HG03280 (cell line): ENCODE data around the gene MATCAP1.

Source experiments
- ATAC-seq: cut with Tn5 transposase; IDR thresholded peaks from one replicate; pipeline ENCODE4 v1.9.1; 2021; ENCODE audit warnings: mild to moderate bottlenecking, moderate library complexity; ENCODE audit not compliant: unreplicated experiment

Gene MATCAP1

DNA sequence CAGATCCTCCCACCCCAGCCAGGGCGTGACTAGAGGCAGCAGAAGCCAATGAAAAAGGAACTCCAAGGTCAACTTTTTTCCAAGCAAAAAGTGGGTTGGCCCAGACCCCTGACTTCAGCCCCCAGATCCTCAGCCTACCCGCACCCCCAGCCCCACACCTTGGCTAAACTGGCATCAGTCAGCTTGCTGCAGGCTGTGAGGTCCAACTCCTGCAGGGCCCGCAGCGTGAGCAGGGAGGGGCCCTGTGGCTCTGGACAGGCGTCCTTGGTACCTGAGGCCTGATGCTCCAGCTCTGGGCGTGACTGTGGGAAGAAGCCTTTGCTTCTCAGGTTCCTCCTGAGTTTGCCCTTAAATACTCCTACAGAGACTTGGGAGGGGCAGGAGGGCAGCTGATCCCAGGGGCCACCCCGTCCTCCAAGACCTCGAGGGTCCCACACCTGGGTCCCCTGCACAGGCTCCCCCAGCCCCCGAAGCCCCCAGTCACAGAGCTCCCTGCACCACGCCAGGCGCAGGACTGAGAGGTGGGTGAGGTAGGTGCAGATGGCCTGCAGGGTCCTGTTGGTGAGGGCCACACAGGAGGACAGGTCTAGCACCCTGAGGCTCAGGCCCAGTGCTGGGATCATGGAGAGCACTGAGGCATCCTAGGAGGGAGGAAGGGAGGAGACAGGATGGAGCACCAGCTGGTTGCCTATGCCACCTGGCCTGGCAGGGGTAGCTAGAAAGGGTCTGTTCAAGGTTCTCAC is 24.6 kb upstream of the MATCAP1 start:
- no peak for ATAC-seq

DNA sequence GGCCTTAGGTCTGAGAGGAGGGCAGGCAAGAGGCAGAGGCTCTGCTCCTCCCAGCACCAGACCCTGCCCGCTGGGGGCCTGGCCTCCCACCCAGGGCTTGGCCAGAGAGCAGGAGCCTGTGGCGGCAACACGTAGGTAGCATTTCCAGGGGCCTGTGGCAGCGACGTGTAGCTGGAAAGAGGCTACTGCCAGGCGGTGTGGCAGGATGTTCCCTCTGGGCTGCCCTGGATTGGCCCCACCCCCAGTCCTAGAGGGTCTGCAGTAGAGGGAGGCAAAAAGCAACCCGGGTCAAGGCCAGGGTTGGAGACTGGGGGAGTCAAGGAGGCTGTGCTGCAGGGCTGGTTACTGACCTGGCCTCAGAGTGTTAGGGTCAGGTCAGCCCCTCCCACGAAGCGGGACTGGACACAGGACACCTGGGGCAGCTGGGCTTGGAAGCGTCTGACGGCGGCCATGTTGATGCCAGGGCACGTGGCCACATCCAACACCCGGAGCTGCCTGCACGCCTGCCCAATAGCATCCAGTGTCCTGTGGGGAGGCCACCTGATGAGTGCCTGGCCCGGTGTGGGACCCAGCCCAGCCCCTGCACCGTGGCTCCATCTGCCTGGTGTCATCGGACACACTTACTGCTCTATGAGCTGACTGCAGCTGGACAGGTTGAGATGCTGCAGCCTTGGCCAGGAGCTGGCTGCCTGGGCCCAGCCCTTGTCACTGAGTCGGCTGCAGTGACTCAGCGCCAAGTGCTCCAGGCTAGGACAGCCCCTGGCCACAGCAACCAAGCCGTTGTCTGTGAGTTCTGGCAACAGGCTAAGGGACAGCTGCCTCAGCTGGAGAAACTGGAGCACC is 23.7 kb upstream of the MATCAP1 start:
- ATAC-seq: no peak

DNA sequence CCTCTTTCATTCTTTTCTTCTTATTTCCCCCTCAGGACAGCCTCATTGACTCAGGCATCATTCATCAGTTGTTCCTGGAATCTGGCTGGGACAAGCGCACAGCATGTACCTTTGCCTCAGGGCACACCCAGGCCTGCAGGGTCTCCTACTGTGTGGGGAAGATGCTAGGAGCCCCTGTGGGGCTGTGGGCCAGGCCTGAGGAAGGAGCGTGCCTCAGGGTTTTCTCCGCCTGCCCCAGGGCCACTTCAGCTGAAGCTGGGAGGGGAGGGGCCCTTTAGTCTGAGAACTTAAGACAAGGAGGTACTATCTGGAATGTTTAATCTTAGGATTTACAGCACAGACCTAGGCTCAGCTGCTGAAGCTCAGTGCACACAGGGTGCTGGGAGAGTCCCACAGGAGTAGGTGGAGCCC is 23.1 kb upstream of the MATCAP1 start:
- no peak for ATAC-seq

DNA sequence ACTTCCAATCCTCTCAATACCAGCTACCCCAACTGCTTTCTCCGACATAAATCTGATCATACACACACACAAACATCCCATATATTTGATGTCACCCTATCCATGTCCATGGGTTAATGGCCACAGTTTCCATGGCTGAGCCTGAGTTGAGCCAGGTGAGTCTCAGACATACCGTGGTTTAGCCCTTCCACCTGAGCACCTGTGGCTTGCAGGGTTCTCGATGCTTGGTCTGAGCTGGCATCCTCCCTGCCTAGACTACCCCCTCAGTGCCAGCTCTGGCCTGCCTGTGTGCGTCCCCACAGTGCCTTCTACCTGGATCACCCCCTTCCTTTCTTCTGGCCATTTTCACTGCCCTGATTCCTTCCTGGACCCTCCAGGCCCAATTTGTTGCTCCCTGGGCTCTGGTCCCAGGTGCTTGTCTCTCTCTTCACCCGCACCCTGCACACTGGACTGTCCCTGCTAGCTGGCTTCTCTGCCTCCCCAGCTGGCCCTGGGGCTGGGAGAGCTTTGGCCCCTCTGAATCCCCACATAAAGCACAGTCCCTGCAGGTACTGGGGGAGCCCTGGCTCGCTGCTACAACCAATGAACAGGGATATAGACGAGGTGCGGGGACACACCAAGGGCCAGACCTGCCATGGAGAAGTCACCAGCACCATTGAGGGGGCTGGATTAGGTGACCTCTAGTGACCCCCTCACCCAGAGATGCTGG is 22.5 kb upstream of the MATCAP1 start:
- ATAC-seq: no peak

DNA sequence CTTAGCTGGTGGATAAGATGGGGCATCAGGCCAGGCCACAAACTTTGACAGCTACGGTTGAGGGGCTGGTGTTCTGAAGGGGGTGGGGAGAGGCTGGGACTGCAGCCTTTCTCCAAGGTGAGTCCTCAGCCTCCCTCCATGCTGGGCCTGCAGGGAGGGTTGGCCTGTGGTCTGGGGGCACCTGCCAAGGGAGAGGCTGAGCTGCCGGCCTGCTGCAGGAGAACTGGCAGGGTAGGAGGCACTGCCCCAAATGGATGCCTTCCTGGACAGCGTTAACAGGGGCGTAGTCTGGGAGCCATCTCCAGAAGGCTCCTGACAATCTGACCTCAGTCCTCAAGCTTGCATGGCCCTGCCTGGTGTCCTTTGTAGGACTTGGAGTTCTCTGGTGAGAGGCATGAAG is 20.3 kb upstream of the MATCAP1 start:
- no peak for ATAC-seq

DNA sequence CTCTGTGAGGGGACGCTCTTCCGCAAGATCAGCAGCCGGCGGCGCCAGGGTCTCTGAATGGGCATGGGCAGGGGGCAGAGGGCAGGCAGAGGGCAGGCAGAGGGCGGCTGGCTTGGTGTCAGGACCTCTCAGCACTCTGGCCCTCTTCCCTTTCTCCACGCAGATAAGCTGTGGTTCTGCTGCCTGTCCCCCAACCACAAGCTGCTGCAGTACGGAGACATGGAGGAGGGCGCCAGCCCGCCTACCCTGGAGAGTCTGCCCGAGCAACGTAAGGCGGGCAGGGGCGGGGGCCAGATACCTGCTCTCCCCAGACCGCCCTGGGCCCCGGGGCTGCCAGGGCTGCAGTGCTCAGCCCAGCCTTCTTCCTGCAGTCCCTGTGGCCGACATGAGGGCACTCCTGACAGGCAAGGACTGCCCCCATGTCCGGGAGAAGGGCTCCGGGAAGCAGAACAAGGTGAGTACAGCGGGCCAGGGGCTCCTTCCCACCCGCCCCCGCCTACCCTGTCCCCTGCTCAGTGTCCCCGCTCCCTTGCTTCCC is 19.3 kb upstream of the MATCAP1 start:
- no peak for ATAC-seq

DNA sequence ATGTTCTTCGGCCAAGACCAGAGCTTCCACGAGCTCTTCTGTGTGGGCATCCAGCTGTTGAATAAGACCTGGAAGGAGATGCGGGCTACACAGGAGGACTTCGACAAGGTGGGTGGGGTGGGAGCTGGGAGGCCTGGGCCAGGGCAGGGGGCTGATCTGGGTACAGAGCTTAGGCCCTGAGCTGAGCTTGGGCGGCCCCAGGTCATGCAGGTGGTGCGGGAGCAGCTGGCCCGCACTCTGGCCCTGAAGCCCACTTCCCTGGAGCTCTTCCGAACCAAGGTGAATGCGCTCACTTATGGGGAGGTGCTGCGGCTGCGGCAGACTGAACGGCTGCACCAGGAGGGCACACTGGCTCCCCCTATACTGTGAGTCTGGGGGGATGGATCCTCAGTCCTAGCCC is 18.7 kb upstream of the MATCAP1 start:
- no peak for ATAC-seq

DNA sequence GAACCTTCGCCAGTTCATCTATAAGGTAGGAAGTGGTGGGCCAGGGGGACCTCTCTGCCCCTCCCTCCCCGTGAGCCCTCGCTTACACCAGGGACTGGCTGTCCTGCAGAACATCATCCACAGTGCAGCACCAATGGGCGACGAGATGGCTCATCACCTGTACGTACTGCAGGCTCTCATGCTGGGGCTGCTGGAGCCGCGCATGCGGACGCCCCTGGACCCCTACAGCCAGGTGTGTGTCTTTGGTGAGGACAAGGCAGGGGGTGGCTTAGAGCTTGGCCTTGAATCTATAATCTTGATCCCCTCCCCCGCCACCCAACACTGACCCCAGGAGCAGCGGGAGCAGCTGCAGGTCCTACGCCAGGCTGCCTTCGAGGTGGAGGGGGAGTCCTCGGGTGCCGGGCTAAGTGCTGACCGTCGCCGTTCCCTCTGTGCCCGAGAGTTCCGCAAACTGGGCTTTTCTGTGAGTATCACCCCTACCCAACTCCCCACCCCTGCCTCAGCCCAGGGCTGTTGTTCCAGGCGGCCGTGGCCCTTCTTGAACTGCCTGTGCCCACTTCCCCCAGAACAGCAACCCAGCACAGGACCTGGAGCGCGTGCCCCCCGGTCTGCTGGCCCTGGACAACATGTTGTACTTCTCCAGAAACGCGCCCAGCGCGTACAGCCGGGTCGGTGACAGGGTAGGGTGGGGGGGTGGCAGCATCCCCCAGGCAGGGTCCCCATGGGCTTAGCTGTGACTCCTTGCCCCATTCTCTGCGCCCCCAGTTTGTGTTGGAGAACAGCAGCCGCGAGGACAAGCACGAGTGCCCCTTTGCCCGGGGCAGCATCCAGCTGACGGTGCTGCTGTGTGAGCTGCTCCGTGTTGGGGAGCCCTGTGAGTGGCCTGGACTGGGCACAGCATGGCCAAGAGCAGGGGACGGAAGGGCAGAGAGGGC is 17.9 kb upstream of the MATCAP1 start:
- no peak for ATAC-seq

DNA sequence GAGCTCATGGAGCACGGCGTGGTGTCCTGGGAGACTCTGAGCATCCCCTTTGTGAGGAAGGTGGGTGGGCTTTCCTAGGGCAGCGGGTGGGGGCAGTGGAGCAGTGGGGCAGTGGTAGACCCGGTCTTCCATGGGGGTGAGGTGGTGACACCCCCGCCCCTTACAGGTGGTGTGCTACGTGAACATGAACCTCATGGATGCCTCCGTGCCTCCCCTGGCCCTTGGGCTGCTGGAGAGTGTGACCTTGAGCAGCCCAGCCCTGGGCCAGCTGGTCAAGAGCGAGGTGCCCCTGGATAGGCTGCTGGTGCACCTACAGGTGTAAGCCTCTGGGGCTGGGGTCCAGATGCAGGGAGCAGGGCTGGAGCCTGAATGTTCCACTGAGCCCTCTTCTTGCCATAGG is 16.7 kb upstream of the MATCAP1 start:
- no peak for ATAC-seq

DNA sequence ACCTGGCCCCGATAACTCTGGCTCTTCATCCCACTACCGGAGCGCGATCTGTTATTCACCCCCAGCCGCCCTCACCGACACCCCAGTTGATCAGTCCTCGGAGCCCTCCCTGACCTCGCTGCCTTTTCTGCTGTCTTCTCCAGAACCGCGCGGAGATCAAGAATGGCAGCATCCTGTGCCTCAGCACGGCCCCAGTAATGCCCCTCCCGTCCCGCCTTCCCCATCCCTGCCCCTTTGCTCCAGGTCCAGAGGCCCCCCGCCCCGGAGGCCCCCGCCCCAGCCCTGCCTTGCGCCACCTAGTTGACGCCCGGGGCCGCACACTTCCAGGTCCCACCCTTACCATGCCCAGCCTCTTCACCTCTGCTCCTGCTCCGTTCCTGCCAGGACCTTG is 16.0 kb upstream of the MATCAP1 start:
- ATAC-seq: no peak

DNA sequence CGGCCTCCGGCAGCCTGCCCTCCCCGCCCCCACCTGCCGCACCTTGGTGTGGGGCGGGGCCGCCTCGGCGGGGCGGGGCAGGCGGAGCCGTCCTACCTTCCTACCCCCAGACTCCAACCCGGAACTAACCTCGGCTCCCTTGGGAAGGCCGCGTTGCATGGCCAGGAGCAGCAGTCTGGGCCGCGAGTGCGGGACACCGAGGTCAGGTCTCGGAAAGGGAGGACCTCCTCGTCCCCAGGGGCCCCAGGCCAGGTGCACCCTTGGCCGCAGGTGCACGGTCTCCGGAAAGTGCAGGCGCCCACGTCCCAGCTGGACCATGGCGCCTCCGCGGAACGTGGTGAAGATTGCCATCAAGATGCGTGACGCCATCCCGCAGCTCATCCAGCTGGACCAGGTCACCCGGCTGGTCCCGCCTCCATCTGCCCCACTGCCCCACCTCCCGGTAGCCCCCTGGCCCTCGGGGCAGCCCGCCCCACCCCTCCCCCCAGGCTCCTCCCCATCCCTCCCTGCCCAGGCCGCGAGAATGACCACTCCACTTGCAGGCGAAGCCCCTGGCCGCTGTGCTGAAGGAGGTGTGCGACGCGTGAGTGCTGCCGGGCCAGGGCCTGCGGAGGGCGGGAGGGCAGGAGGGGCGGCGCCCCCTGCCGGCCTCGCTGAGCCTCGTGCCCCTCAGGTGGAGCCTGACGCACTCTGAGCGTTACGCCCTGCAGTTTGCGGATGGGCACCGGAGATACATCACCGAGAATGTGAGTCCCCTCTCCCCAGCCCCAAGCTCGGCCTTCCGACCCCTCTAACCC is 15.4 kb upstream of the MATCAP1 start, which contains the start of gene ELMO3:
Gene ELMO3, plus strand, starts transcription at position 121 of the 797 bp plus-strand sequence. Its CDS starts 196 bp downstream, at position 317.
- no peak for ATAC-seq

DNA sequence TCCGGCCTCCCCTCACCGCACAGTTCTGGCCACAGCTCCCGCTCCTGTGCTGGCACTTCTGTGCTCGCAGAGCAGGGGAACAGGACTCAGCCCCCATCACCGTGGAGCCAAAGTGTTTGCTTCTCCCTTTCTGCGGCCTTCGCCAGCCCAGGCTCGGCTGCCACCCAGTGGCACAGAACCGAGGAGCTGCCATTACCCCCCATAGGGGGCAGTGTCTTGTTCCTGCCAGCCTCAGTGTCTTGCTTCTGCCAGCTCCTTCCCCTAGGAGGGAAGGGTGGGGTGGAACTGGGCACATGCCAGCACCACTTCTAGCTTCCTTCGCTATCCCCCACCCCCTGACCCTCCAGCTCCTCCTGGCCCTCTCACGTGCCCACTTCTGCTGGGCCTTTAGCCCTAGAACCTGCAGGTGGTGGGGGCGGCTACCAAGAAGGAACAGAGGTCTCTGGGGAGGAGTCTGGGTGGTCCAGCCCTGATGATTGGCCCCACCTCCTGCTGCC is 14.5 kb upstream of the MATCAP1 start:
- no peak for ATAC-seq

DNA sequence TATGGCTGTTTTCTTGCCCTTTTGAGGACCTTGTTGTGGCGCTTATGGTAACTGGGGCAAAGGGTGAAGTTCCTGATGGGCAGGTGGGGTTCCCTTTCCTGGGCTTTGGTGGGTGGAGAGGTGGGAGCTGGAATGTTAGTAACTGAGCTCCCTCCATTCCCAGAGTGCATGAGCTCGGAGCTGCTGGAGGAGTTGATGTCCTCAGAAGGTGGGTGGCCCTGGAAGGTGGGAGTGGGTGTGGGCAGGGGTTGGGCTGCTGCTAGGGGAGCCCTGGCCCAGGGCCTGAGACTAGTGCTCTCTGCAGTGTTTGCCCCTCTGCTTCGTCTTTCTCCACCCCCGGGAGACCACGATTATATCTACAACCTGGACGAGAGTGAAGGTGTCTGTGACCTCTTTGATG is 13.9 kb upstream of the MATCAP1 start:
- no peak for ATAC-seq

DNA sequence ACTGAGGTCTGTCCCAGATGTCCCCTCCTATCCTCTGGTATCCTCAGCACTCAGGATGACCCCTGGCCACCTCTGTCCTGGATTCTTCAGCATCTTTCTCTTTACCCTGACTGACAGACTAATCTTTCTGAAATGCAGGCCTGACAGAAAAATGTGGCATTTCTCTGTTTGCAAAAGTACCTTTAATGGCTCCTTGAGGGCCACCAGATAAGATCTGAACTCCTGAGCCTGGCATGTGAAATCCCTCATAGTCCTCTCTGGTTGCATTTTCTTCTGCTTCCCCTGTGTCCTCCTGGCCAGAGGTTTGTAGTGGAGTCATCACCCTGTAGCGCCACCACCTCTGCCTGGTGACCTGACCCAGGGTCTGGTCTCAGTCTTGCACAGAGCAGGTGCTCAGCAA is 13.1 kb upstream of the MATCAP1 start:
- ATAC-seq: no peak

DNA sequence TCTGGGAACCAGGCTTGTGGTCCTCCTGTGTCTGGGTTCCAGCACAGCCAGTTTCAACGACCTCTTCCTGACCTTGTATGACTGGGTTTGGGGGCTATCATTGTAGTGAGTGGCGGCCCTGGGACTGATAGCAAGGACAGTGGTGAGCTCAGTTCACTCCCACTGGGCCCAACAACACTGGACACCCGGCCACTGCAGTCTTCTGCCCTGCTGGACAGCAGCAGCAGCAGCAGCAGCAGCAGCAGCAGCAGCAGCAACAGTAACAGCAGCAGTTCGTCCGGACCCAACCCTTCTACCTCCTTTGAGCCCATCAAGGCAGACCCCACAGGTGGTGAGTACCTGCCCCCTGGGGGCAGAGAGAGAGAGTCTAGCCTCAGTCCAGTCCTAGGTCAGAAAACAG is 11.9 kb upstream of the MATCAP1 start:
- no peak for ATAC-seq

DNA sequence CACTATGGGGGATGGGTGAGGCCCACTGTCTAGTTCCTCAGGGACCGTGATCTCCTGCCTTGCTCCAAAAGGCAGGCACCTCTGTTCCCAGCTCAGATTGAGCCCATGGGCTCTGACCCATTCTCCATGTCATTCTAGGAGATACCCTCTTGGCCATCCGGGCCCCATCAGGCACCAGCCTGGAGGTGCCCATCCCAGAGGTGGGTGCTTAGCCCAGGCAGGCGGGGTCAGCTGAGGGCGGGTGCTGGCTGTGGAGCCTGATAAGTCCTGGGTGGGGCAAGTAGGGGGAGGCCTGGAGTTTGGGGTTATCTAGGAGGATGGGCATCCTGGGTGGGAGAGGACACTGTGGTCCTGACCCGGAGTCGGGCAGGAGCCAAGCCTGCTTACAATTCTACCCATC is 10.5 kb upstream of the MATCAP1 start:
- no peak for ATAC-seq

DNA sequence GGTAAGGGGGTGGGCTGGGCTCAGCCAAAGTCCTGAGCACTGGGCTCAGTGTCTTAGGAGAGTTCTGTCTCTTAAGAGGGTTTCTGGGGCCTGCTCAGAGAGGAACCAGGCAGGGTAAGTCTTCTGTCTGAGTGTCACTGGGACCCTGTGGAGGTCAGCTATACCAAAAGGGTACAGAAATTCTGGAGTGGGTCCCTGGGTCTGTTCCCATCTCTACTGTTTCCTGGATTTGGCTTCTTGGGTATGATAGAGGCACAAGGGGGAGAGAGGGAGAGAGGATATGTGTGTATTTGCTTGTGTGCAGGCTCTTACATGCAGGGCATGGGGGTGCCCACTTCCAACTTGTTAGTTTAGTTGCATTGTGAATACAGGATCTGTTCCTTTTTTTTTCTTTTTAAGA is 9.8 kb upstream of the MATCAP1 start:
- ATAC-seq: no peak

DNA sequence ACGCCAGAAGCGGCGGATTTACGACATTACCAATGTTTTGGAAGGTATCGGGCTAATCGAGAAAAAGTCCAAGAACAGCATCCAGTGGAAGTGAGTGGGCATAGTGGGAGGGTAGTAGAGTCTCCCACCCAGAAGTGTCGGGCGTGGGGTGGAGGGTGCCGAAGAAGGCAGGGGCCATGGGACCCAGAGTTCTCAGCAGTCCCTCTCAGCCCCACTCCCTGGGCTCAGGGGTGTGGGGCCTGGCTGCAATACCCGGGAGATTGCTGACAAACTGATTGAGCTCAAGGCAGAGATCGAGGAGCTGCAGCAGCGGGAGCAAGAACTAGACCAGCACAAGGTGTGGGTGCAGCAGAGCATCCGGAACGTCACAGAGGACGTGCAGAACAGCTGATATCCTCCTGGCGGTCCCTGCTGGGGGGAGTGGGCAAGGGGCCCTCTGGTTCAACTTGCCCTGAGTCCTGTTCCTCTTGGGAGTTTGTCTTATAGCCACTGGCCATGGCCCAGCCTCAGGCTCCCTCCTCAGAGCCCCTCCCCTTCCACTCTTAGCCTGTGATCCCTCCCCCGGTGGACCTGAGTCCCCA is 9.1 kb upstream of the MATCAP1 start:
- no peak for ATAC-seq
